GM10266 (cell line): ENCODE data around the gene PSMD9.

ENCODE experiments used
- DNase-seq: peaks from one replicate; pipeline ENCODE4 v3.0.0; 2012; ENCODE audit errors: extremely low spot score
- TF ChIP-seq, protein P1 (sequence below): IDR thresholded peaks from 2 replicates; pipeline ENCODE4 v1.5.1; 2012; ENCODE audit warnings: mild to moderate bottlenecking, low read depth; ENCODE audit not compliant: control insufficient read depth, insufficient read depth; ENCODE audit errors: missing control alignments

The PSMD9 gene

DNA sequence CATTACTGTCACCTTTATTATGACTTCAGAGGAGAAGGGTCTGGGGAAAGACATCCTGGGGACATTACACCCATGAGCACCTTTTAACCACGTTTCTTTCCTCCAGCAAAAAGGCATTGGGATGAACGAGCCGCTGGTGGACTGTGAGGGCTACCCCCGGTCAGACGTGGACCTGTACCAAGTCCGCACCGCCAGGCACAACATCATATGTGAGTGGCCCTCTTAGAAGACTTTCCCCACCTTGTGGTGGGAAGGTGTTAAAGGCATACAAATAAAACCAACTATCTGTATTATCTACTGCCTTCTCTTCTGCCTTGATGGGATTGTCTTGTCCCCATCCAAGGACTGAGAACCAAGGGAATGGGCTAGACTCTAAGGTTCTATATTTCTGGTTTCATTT lies 6.0 kb downstream of the PSMD9 start:
- no peak for DNase-seq

GRCh38 chr12:121898287-121898686 lies 9.7 kb downstream of the PSMD9 start:
- TF ChIP-seq, protein P1, sequence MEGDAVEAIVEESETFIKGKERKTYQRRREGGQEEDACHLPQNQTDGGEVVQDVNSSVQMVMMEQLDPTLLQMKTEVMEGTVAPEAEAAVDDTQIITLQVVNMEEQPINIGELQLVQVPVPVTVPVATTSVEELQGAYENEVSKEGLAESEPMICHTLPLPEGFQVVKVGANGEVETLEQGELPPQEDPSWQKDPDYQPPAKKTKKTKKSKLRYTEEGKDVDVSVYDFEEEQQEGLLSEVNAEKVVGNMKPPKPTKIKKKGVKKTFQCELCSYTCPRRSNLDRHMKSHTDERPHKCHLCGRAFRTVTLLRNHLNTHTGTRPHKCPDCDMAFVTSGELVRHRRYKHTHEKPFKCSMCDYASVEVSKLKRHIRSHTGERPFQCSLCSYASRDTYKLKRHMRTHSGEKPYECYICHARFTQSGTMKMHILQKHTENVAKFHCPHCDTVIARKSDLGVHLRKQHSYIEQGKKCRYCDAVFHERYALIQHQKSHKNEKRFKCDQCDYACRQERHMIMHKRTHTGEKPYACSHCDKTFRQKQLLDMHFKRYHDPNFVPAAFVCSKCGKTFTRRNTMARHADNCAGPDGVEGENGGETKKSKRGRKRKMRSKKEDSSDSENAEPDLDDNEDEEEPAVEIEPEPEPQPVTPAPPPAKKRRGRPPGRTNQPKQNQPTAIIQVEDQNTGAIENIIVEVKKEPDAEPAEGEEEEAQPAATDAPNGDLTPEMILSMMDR: no peak
- no peak for DNase-seq

More for the DNA sequence above, 6.0 kb downstream of the PSMD9 start:
- TF ChIP-seq, protein P1: no peak

DNA sequence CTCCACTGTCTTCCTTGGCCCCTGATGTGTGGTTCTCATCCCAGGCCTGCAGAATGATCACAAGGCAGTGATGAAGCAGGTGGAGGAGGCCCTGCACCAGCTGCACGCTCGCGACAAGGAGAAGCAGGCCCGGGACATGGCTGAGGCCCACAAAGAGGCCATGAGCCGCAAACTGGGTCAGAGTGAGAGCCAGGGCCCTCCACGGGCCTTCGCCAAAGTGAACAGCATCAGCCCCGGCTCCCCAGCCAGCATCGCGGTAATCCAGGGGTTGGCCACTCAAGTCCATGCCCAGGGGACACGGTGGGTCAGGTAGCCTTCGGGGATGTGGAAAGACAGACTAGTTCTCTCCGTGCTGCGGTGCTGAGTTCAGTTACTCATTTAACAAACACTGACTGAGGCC lies 11.0 kb downstream of the PSMD9 start:
- no peak for DNase-seq
- TF ChIP-seq, protein P1: no peak

GRCh38 chr12:121903202-121903601 lies 14.6 kb downstream of the PSMD9 start:
- no peak for DNase-seq
- TF ChIP-seq, protein P1: no peak

GRCh38 chr12:121905746-121906145 lies 17.2 kb downstream of the PSMD9 start:
- no peak for DNase-seq
- TF ChIP-seq, protein P1: no peak

- no peak for DNase-seq
- TF ChIP-seq, protein P1: no peak
Measured at GRCh38 chr12:121908702-121909101, 20.1 kb downstream of the PSMD9 start.

- TF ChIP-seq, protein P1: no peak
- no peak for DNase-seq
Measured at GRCh38 chr12:121911824-121912585, 23.4 kb downstream of the PSMD9 start.
